SJSA1 (cell line): ENCODE results near the gene TMEM203. TPM values are rescaled to one million over a fixed set of nuclear protein-coding genes. Genes with fewer than 3 reads are reported as not detected.

Experiments
- DNase-seq, 2 experiments: peaks; one replicate each; pipeline ENCODE4 v3.0.0-alpha.2; 2015 to 2020; ENCODE audit warnings: low spot score in 2 of 2, low read depth in 1 of 2
- H3K27ac ChIP-seq: fragments of 250-450 bp; sonication (Bioruptor Pico); 2 replicates; pipeline ENCODE4 v1.5.1; 2020; ENCODE audit warnings: mild to moderate bottlenecking, moderate library complexity
- H3K27me3 ChIP-seq: fragments of 250-450 bp; sonication (Bioruptor Pico); replicated peaks from 2 replicates; pipeline ENCODE4 v1.5.1; 2020; ENCODE audit warnings: mild to moderate bottlenecking, moderate library complexity
- H3K36me3 ChIP-seq: fragments of 250-450 bp; sonication (Bioruptor Pico); 2 replicates; pipeline ENCODE4 v1.5.1; 2020; ENCODE audit warnings: mild to moderate bottlenecking
- H3K4me1 ChIP-seq: fragments of 250-450 bp; sonication (Bioruptor Pico); replicated peaks from 2 replicates; pipeline ENCODE4 v1.6.1; 2021; ENCODE audit warnings: mild to moderate bottlenecking
- H3K4me3 ChIP-seq: fragments of 250-450 bp; sonication (Bioruptor Pico); 2 replicates; pipeline ENCODE4 v1.5.1; 2020; ENCODE audit warnings: mild to moderate bottlenecking
- H3K9me3 ChIP-seq: fragments of 250-450 bp; sonication (Bioruptor Pico); replicated peaks from 2 replicates; pipeline ENCODE4 v1.5.1; 2020; ENCODE audit warnings: mild to moderate bottlenecking
- total RNA-seq: library from RNA; depleted of rRNA; stranded (reverse); fragments of >200 nt; shearing (Covaris generic); gene quantifications from 2 replicates; pipeline ENCODE4 v1.2.3, GENCODE V29; 2014

Gene TMEM203
- total RNA-seq, 1 experiment from 2014 or later = 44.5 TPM

DNA sequence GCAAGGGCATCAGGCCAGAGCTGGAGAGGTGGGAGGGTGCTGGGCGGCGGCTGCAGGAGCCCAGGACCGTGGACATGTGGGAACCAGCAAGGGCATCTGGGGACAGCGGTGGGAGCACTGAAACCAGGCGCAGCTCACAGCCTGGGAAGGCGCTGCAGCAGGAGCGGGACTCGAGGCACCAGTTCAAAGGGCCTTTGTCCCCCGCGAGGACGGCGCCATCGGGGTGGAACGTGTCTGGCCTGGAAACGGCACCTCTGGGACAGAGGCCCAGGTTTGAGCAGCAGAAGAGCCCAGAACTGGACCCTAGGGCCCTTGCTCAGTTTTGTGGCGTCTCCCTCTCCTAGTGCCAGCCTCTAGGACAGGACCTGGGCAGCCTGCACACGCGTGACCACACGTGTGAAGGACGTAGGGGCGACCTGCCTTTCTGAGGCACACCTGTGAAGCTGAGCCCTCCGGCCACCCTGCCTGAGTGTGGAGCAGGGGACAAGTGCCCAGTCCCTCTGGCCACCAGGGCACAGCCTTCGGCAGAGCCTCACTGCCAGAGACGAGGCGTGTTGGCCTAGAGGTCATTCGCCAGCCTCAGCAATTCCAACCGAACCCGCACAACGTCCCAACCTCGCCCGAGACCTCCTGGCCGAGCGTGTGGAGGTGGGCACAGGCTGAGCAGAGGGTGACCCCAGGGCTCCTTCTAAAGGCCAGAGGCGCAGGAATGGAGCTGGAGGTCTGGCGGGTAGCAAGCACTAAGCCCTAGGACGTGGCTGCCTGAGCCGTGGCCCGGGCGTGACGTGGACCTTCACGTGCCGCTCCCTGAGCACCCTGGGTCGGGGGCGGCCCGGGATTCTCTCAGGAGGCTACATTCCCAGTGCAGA lies 31.4 kb downstream of the TMEM203 start:
- DNase-seq = no peak
- no peak overlapping the region for H3K27ac ChIP-seq
- no peaks in the 10 kb centered on the region for H3K9me3 ChIP-seq
- no peak overlapping the region for H3K4me3 ChIP-seq
- H3K36me3 ChIP-seq = peaks cover 5% of the 10 kb centered on the region
- peaks cover 28% of the 10 kb centered on the region for H3K27me3 ChIP-seq
- H3K4me1 ChIP-seq = peaks cover 17% of the 10 kb centered on the region

DNA sequence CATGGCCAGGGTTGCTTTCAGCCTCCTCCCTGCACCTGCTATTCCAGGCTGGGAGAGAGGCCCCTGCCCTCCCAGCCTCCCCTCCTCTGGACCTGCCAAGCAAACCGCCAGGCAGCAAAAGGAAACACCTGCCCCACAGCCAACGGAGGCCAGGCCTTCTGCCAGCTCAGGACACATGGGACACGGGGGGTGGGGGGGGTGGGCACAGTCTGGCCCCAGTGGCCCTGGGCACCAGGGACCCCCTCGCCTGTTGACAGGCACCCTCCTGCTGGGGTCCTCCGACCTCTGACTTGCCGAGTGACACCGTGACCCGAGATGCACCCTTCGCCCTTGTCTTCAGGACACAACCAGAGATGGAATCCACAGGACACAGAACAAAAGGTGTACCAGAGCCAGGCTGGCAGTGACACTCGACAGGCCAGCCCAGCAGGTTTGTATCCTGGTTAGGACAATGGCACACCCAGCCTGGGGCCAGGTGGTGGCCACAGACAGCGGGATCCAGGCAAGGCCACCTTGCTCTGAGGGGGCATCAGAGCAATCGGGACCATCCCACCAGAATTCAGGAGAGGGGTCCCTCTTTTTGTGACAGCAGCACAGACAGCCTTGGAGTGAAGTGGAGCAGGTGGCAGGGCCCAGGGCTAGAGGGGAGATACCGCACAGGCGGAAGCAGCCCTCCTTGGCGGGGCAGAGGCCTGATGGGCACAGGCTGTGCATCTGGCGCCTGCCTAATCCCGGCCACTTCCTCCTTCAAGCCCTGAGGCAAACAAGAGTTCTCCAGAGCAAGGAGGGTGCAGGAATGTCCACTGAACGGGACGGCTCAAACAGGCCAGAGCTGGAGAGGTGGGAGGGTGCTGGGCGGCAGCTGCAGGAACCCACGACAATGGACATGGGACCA lies 32.3 kb downstream of the TMEM203 start:
- DNase-seq = no peak

DNA sequence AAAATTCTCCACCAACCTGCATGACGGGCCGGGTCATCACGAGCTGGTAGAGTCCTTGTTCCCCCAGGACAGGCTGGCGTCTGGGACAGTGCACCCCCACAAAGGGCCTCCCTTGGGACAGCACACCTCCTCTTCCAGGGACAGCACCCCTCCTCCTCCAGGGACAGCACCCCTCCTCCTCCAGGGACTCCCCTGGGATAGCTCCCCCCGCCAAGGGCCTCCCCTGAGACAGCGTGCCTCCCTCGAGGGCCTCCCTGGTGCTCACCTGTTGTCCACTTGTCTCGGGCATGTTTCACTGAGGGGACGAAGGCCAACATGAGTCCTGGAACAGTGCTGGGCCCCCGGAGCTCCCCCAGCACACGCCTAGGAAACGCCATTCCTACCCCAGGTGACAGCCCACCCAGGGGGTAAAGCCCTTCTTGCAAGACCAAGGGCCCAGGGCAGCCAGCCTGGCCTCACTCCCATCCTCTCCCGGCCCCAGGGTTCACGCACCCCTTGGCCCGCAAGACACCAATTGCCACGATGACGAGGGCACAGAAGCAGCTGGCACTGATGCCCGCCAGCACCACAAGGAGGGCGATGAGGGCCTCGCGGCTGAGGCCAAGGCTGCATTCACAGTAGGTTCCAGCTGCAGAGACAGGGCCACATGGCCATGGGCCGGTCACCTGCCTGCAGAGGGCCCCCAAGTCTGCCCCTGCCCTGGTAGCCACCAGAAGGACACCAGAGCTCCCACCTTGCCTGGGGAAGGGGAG lies 34.1 kb downstream of the TMEM203 start:
- Histone ChIP-seq H3K4me1 (peaks cover 11% of the 10 kb centered on the region), H3K27me3 (peaks cover 53% of the 10 kb centered on the region), H3K27ac (no peak overlapping the region), H3K36me3 (no peaks in the 10 kb centered on the region), H3K9me3 (no peaks in the 10 kb centered on the region), H3K4me3 (no peak overlapping the region)
- no peak for DNase-seq

More for the DNA sequence above, 32.3 kb downstream of the TMEM203 start:
- no peaks in the 10 kb centered on the region; the same call in none of the 2 replicates for H3K36me3 ChIP-seq
- no peak overlapping the region for H3K4me3 ChIP-seq
- H3K27me3 ChIP-seq = peaks cover 35% of the 10 kb centered on the region
- H3K4me1 ChIP-seq = peaks cover 14% of the 10 kb centered on the region
- no peaks in the 10 kb centered on the region for H3K9me3 ChIP-seq
- no peak overlapping the region for H3K27ac ChIP-seq

DNA sequence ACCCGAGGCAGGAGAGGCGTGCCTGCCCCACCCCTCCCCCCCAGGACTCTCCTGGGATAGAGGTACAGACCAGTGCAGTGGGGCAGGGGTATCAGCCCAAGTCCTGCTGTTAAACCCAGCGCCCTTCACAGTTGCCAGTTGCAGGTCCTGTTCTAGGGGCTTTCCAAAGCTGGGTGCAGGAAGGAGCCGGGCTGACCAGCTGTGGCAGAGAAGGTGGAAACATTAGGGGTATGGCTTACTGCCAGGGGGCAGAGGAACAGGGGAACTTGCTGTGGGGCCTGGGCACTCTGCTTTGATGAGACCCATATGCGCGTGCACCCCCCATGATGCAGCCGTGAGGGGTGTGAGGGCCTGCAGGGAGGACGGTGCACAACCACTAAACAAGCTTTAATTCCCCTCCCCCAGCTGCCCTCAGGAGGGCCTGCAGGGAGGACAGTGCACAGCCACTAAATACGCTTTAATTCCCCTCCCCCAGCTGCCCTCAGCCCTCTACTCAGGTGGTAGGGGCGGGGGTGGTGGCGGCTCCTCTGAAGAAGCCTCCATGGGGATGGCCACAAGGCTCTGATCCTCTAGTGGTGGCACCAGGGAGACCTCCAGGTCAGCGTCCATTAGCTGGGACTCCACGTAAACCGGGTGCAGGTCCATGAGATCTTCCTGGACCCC lies 34.8 kb downstream of the TMEM203 start:
- no peak overlapping the region for H3K4me3 ChIP-seq
- peaks cover 60% of the 10 kb centered on the region for H3K27me3 ChIP-seq
- no peaks in the 10 kb centered on the region for H3K36me3 ChIP-seq
- no peak for DNase-seq
- peaks cover 11% of the 10 kb centered on the region for H3K4me1 ChIP-seq
- no peaks in the 10 kb centered on the region for H3K9me3 ChIP-seq
- no peak overlapping the region for H3K27ac ChIP-seq

DNA sequence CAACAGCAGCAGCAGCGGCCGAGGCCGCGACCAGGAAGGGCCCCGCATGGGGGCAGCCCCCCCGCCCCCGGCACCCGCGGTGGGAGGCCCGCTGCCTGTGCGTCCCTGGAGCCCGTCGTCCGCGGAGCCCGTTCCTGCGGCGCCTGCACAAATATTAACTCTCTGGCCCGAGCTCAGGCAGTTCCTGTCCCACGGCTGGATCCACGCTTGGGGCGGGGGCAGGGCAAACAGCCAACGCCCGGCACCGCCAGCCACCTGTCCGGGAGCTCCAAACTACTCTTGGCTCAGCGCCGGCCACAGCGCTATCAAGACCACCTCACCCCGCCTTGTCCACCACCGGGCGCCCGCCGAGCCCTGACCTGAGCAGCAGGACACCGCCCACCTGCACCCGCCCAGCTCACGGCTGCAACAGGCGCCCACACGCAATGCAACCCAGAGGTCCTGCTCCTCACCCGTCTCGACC lies 35.5 kb downstream of the TMEM203 start, which contains the start of gene LRRC26:
TSS of gene LRRC26 (minus strand) at position 156 of the 463 bp plus-strand sequence. CDS start at position 48, 108 bp downstream.
- Histone ChIP-seq H3K9me3 (no peaks in the 10 kb centered on the region), H3K4me1 (peaks cover 13% of the 10 kb centered on the region), H3K36me3 (no peaks in the 10 kb centered on the region), H3K4me3 (no peak within 1 kb of the TSS), H3K27ac (no peak within 1 kb of the TSS), H3K27me3 (peaks cover 67% of the 10 kb centered on the region)
- no peak for DNase-seq

DNA sequence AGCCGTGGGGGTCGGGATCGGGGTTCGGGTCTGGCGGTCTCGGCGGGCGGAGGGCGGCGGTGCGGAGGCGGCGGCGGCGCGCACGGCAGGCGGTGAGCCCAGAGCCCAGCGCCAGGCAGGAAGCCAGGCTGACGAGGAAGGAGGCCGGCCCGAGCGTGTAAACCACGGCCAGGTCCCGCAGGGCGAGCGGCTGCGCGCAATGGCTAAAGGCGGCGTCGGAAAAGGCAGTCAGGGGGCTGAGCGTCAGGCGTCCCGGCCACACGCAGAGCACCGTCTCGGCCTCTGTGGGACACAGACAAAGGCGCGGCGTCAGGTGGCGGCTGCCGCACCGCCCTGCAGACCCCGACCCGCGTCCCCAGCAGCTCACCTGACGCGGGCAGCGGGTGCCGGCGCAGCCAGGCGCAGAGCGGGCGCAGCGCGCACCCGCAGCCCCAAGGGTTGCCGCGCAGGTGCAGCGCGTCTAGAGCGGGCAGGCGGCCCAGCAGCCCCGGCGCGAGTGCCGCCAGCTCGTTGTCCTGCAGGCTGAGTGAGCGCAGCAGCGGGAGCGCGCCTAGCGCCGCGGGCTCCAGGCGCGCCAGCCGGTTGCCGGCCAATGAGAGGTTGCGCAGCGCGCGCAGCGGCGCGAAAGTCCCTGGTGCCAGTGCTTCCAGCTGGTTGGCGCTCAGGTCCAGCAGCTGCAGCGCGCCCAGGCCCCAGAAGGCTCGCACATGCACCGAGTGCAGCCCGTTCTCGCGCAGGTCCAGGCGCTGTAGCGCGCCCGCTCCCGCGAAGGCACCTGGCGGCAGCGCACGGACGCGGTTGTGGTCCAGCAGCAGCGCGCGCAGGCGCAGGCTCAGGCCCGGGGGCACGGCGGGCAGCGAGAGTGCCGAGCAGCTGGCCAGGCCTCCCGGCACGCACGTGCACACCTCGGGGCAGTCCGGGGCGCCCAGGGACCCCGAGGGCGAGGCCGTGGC lies 36.3 kb downstream of the TMEM203 start:
- H3K4me3 ChIP-seq = no peak overlapping the region
- H3K36me3 ChIP-seq = no peaks in the 10 kb centered on the region
- no peak overlapping the region for H3K27ac ChIP-seq
- H3K27me3 ChIP-seq = peaks cover 75% of the 10 kb centered on the region
- DNase-seq = no peak
- no peaks in the 10 kb centered on the region for H3K9me3 ChIP-seq
- peaks cover 19% of the 10 kb centered on the region for H3K4me1 ChIP-seq

DNA sequence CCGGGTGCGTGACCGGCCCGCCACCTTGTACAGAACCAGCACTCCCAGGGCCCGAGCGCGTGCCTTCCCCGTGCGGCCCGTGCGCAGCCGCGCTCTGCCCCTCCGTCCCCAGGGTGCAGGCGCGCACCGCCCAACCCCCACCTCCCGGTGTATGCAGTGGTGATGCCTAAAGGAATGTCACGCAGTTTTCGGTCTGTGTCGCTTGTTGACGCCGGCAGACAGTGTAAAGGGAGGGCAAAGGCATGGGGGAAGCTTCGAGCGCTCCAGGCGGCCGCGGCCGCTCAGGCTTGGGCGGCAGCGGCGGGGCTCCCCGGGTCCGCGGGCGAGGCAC lies 36.9 kb downstream of the TMEM203 start:
- no peak overlapping the region for H3K4me3 ChIP-seq
- peaks cover 19% of the 10 kb centered on the region for H3K4me1 ChIP-seq
- no peaks in the 10 kb centered on the region for H3K36me3 ChIP-seq
- H3K9me3 ChIP-seq = no peaks in the 10 kb centered on the region
- DNase-seq = no peak
- H3K27me3 ChIP-seq = peaks cover 81% of the 10 kb centered on the region
- H3K27ac ChIP-seq = no peak overlapping the region

DNA sequence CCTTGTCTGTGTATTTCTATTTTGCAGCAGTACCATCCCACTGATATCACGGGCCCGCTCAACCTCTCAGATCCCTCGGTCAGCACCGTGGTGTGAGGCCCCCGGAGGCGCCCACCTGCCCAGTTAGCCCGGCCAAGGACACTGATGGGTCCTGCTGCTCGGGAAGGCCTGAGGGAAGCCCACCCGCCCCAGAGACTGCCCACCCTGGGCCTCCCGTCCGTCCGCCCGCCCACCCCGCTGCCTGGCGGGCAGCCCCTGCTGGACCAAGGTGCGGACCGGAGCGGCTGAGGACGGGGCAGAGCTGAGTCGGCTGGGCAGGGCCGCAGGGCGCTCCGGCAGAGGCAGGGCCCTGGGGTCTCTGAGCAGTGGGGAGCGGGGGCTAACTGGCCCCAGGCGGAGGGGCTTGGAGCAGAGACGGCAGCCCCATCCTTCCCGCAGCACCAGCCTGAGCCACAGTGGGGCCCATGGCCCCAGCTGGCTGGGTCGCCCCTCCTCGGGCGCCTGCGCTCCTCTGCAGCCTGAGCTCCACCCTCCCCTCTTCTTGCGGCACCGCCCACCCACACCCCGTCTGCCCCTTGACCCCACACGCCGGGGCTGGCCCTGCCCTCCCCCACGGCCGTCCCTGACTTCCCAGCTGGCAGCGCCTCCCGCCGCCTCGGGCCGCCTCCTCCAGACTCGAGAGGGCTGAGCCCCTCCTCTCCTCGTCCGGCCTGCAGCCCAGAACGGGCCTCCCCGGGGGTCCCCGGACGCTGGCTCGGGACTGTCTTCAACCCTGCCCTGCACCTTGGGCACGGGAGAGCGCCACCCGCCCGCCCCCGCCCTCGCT lies 37.5 kb downstream of the TMEM203 start:
- Histone ChIP-seq H3K27me3 (peaks cover 87% of the 10 kb centered on the region), H3K36me3 (no peaks in the 10 kb centered on the region), H3K4me3 (no peak overlapping the region), H3K4me1 (peaks cover 19% of the 10 kb centered on the region), H3K9me3 (no peaks in the 10 kb centered on the region), H3K27ac (no peak overlapping the region)
- no peak for DNase-seq

DNA sequence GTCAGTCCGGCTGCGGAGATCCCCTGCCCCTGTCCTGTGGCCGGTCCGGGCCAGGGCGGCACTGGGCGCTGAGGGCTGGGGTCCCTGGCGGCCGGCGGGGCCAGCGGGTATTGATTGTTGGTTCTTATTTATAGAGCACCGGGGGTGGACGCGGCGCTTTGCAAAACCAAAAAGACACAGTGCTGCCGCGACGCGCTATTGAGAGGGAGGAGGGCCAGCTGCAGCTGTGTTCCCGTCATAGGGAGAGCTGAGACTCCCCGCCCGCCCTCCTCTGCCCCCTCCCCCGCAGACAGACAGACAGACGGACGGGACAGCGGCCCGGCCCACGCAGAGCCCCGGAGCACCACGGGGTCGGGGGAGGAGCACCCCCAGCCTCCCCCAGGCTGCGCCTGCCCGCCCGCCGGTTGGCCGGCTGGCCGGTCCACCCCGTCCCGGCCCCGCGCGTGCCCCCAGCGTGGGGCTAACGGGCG lies 38.1 kb downstream of the TMEM203 start:
- Histone ChIP-seq H3K27me3 (peaks cover 93% of the 10 kb centered on the region), H3K27ac (no peak overlapping the region), H3K9me3 (no peaks in the 10 kb centered on the region), H3K4me1 (peaks cover 19% of the 10 kb centered on the region), H3K4me3 (no peak overlapping the region), H3K36me3 (no peaks in the 10 kb centered on the region)
- DNase-seq = no peak

DNA sequence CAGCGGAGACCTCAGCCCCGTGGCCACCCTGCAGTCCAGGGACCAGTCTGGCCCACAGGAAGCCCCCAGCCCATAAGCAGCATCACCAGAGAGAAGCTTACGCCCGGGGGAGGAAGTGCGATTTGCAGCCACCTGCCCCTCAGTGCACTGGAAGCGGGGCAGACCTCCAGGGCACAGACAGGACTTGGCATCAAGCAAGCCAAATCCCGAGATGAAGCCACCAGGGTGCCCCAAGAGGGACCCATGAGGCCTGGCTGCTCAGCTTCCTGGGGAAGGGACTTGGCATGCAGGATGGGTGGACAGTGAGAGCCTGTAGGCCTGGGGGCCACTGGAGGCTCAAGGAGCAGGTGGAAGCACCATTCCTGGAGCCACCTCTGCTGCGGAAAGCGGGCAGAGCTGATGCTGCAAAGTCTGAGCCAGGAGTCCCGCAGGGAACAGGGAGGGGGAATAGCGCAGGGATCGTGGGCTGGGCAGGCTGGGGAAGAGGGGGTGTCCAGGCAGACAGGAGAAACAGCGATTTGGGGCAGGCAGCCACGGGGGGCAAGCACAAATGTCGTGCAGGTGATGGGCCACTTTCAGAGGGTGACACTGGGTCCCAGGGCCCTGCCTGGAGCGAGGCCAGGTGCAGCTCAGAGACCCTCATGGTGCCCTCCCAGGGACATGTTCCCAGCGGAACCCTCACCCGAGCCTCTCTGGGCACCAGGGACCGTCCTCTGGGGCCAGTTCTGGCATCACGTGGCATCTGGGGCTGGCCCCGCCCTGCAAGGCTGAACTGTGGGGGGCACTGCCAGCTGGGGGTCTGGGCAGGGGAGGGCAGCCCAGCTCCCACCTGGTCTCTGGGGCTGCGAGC lies 38.8 kb downstream of the TMEM203 start:
- DNase-seq = no peak
- H3K4me3 ChIP-seq = no peak overlapping the region
- H3K9me3 ChIP-seq = no peaks in the 10 kb centered on the region
- H3K4me1 ChIP-seq = peaks cover 19% of the 10 kb centered on the region
- H3K36me3 ChIP-seq = no peaks in the 10 kb centered on the region
- peaks cover 95% of the 10 kb centered on the region for H3K27me3 ChIP-seq
- no peak overlapping the region for H3K27ac ChIP-seq
